Endothelial cell of umbilical vein (primary cell): ENCODE measurements around the gene ARPC5L. TPM values are rescaled to one million over a fixed set of nuclear protein-coding genes. Genes with fewer than 3 reads are reported as not detected.

Experiments used
- BruUV-seq: library from RNA; stranded (reverse); fragments of 400-500 nt; replicated peaks from 2 replicates; lab custom pipeline; 2021; lab: Mats Ljungman, UMichigan
- CTCF ChIA-PET: fragments of 300-600, 350-600 bp; sonication (Branson Sonifier 250); formaldehyde crosslinking; loops from one replicate; lab custom pipeline; 2021; ENCODE audit warnings: antibody characterized with exemption, inconsistent platforms; lab: Charles Lee
- POLR2A ChIA-PET: fragments of 300-600, 350-600 bp; sonication (Branson Sonifier 250); formaldehyde crosslinking; loops from one replicate; lab custom pipeline; 2021; ENCODE audit warnings: antibody characterized with exemption, inconsistent platforms; lab: Charles Lee
- DNase-seq: peaks from one replicate; pipeline ENCODE4 v3.0.0-alpha.2; 2011; ENCODE audit warnings: low read depth, low spot score
- FAIRE-seq: peaks from 2 replicates; lab custom pipeline; 2011; peaks lifted over from hg19 to GRCh38; lab: Jason Lieb, UNC
- H2AFZ ChIP-seq: 2 replicates; pipeline ENCODE4 v1.6.0; 2012; ENCODE audit warnings: low read depth, low read length, control low read depth, inconsistent platforms
- H3K27ac ChIP-seq: 2 replicates; pipeline ENCODE4 v1.5.1; 2011; ENCODE audit warnings: low read depth, mild to moderate bottlenecking, control low read depth, low read length, moderate library complexity; ENCODE audit not compliant: insufficient read depth
- H3K27me3 ChIP-seq, 2 experiments: 2 replicates each; pipeline versions ENCODE4 v1.6.0 to v1.6.1; 2011; ENCODE audit warnings: low read length in 2 of 2, mixed read lengths in 1 of 2; ENCODE audit not compliant: control insufficient read depth in 2 of 2, insufficient read depth in 2 of 2
- H3K36me3 ChIP-seq, 2 experiments: 2 replicates in 1 of 2; 3 replicates in 1 of 2; pipeline ENCODE4 v1.5.1; 2011; ENCODE audit warnings: low read length in 2 of 2, mild to moderate bottlenecking in 1 of 2, moderate library complexity in 1 of 2; ENCODE audit not compliant: control insufficient read depth in 2 of 2, insufficient read depth in 2 of 2; ENCODE audit errors: extremely low read depth in 1 of 2
- H3K4me1 ChIP-seq: 3 replicates; pipeline ENCODE4 v1.5.1; 2011; ENCODE audit warnings: mild to moderate bottlenecking, low read length; ENCODE audit not compliant: control insufficient read depth, insufficient read depth; ENCODE audit errors: extremely low read depth
- H3K4me2 ChIP-seq: 2 replicates; pipeline ENCODE4 v1.6.1; 2011; ENCODE audit warnings: low read length, control low read depth, mixed read lengths; ENCODE audit not compliant: insufficient read depth
- H3K4me3 ChIP-seq, 3 experiments: fragments of 200-600 bp in 1 of 3; sonication (generic), shearing (Covaris generic) in 1 of 3; replicated peaks in 1 of 3; 2 replicates each; pipeline ENCODE4 v1.5.1; 2011 to 2016; ENCODE audit warnings: control low read depth in 3 of 3, low read length in 3 of 3, mild to moderate bottlenecking in 2 of 3, inconsistent platforms in 1 of 3, low read depth in 1 of 3, moderate library complexity in 1 of 3; ENCODE audit not compliant: insufficient read depth in 1 of 3
- H3K79me2 ChIP-seq: 2 replicates; pipeline ENCODE4 v1.6.0; 2012; ENCODE audit warnings: low read length, inconsistent platforms; ENCODE audit not compliant: control insufficient read depth, insufficient read depth
- H3K9ac ChIP-seq: replicated peaks from 2 replicates; pipeline ENCODE3; 2011; ENCODE audit warnings: low read length, control low read depth; ENCODE audit not compliant: insufficient read depth; ENCODE audit errors: extremely low read depth
- H3K9me1 ChIP-seq: replicated peaks from 3 replicates; pipeline ENCODE4 v1.6.0; 2011; ENCODE audit warnings: mild to moderate bottlenecking, low read length; ENCODE audit not compliant: control insufficient read depth, insufficient read depth; ENCODE audit errors: extremely low read depth
- H3K9me3 ChIP-seq: replicated peaks from 2 replicates; pipeline ENCODE4 v1.5.1; 2012; ENCODE audit warnings: low read length, inconsistent platforms; ENCODE audit not compliant: control insufficient read depth, insufficient read depth
- H4K20me1 ChIP-seq: replicated peaks from 2 replicates; pipeline ENCODE3; 2011; ENCODE audit warnings: mild to moderate bottlenecking, low read length; ENCODE audit not compliant: control insufficient read depth, insufficient read depth; ENCODE audit errors: extremely low read depth
- EZH2 ChIP-seq: IDR thresholded peaks from 2 replicates; pipeline ENCODE4 v1.6.1; 2012; ENCODE audit warnings: borderline replicate concordance, low read depth, mild to moderate bottlenecking, moderate library complexity, low read length, inconsistent platforms; ENCODE audit not compliant: severe bottlenecking
- FOS ChIP-seq: IDR thresholded peaks from 2 replicates; pipeline ENCODE4 v1.6.1; 2011; ENCODE audit warnings: mild to moderate bottlenecking, low read length, moderate library complexity, borderline replicate concordance; ENCODE audit not compliant: insufficient read depth
- GATA2 ChIP-seq: IDR thresholded peaks from 2 replicates; pipeline ENCODE4 v1.7.0; 2011; ENCODE audit warnings: low read depth, mild to moderate bottlenecking, moderate library complexity, mixed read lengths, low read length; ENCODE audit not compliant: insufficient read length, insufficient read depth
- JUN ChIP-seq: IDR thresholded peaks from 2 replicates; pipeline ENCODE4 v1.6.1; 2011; ENCODE audit warnings: borderline replicate concordance, low read depth; ENCODE audit not compliant: insufficient read length, insufficient read depth
- MYC ChIP-seq: IDR thresholded peaks from one replicate; pipeline ENCODE4 v1.6.1; 2011; ENCODE audit warnings: mild to moderate bottlenecking, low read depth, low read length
- POLR2A ChIP-seq: IDR thresholded peaks from 2 replicates; pipeline ENCODE4 v1.6.1; 2012; ENCODE audit warnings: low read depth, mild to moderate bottlenecking, control low read depth, low read length
- POLR2AphosphoS5 ChIP-seq: IDR thresholded peaks from 2 replicates; pipeline ENCODE4 v1.6.1; 2012; ENCODE audit warnings: low read depth, mild to moderate bottlenecking, control low read depth, low read length, moderate library complexity; ENCODE audit not compliant: insufficient read depth
- dilution Hi-C: fragments of 300-500 bp; cut with MboI; formaldehyde crosslinking; loops from one replicate; pipeline ENCODE4 v1.15.0; 2019; ENCODE audit warnings: low sequenced_read_pairs; ENCODE audit not compliant: extremely low pct_ligation_motif_present
- intact Hi-C: fragments of 100-400 bp; cut with micrococcal nuclease; formaldehyde crosslinking; loops from one replicate; pipeline ENCODE4 v1.10.0; 2022
- polyA plus RNA-seq, 4 experiments: library from polyadenylated mRNA; depleted of rRNA in 3 of 4; stranded (reverse) in 3 of 4; unstranded in 1 of 4; fragments of >200 nt; gene quantifications; 2 replicates each; pipeline versions ENCODE4 v1.2.1 to v1.2.3, GENCODE V29; 2011 to 2012; ENCODE audit warnings: missing spikeins in 1 of 4
- total RNA-seq: library from RNA; stranded (reverse); gene quantifications from 2 replicates; pipeline ENCODE4 v1.2.3, GENCODE V29; 2021
- TF ChIP-seq, protein P1 (sequence below): IDR thresholded peaks from 2 replicates; pipeline ENCODE4 v1.6.1; 2011; ENCODE audit not compliant: insufficient read depth, insufficient read length
- TF ChIP-seq, protein P2 (sequence below), 2 donors: IDR thresholded peaks; 1 replicate in 1 of 2; 2 replicates in 1 of 2; pipeline ENCODE4 v1.5.1; 2011; ENCODE audit warnings: low read length in 2 of 2, mild to moderate bottlenecking in 2 of 2, moderate library complexity in 2 of 2, control low read depth in 1 of 2, inconsistent platforms in 1 of 2, low read depth in 1 of 2; ENCODE audit not compliant: insufficient read depth in 1 of 2; ENCODE audit errors: extremely low read depth in 1 of 2

ARPC5L gene
- total and polyA plus RNA-seq, 2 donors (not counting 3 experiments of a cell fraction or from before 2014, with no cell fraction given) = 60.7 to 68.1 TPM

DNA sequence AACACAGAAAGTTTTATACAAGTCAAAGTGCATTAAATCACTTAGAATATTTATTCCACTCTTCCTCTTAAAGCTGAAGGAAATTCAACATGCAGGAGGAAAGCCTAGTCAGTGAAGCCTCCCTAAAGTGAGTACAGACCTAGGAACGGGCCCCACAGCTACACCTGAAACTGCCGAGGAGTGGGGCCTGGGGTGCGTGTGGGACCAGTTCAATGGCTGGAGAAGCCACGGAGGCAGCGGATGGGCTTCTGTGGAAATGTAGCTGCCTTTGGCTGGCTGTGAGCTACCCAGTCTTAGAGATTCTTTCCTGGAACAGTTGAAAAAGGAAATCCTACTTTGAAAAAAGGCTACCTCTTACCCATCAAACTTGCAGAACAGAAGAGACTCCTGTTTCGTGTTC is 16.6 kb downstream of the ARPC5L start:
- peaks cover 33 to 48% of the 10 kb centered on the region in 2 experiments for H3K36me3 ChIP-seq

More for the DNA sequence above, 16.6 kb downstream of the ARPC5L start:
- Histone ChIP-seq H3K79me2 (peaks cover 27% of the 10 kb centered on the region), H2AFZ (no peak overlapping the region), H3K9me3 (no peaks in the 10 kb centered on the region), H3K4me1 (no peaks in the 10 kb centered on the region), H3K4me3 (no peak overlapping the region), H3K9ac (no peak overlapping the region), H3K27ac (no peak overlapping the region), H4K20me1 (no peaks in the 10 kb centered on the region), H3K4me2 (no peak overlapping the region), H3K9me1 (no peaks in the 10 kb centered on the region), H3K27me3 (no peaks in the 10 kb centered on the region)
- dilution Hi-C loops (no loop called here), intact Hi-C loops (no loop called here)
- ChIA-PET CTCF (interaction anchor here (0.8 to 2.0 kb wide), 8 partner anchors 11 to 265 kb away, joined by 3 to 6 read pairs (median 4); partner anchors contain the start of genes ARPC5L, OLFML2A and SCAI), POLR2A (no interaction called here)
- FAIRE-seq (no peak), DNase-seq (no peak)
- TF ChIP-seq MYC (no peak), POLR2A (no peak), FOS (no peak), POLR2AphosphoS5 (no peak), EZH2 (no peak), GATA2 (no peak), JUN (no peak)
- TF ChIP-seq, protein P1, sequence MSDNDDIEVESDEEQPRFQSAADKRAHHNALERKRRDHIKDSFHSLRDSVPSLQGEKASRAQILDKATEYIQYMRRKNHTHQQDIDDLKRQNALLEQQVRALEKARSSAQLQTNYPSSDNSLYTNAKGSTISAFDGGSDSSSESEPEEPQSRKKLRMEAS = no peak
- TF ChIP-seq, protein P2, sequence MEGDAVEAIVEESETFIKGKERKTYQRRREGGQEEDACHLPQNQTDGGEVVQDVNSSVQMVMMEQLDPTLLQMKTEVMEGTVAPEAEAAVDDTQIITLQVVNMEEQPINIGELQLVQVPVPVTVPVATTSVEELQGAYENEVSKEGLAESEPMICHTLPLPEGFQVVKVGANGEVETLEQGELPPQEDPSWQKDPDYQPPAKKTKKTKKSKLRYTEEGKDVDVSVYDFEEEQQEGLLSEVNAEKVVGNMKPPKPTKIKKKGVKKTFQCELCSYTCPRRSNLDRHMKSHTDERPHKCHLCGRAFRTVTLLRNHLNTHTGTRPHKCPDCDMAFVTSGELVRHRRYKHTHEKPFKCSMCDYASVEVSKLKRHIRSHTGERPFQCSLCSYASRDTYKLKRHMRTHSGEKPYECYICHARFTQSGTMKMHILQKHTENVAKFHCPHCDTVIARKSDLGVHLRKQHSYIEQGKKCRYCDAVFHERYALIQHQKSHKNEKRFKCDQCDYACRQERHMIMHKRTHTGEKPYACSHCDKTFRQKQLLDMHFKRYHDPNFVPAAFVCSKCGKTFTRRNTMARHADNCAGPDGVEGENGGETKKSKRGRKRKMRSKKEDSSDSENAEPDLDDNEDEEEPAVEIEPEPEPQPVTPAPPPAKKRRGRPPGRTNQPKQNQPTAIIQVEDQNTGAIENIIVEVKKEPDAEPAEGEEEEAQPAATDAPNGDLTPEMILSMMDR (IDR thresholded peaks at IDR 0.05; ENCODE audit: extremely low read depth in 1 of 2, insufficient read depth in 1 of 2, low read depth in 1 of 2, low read length in 2 of 2) = no peak
- BruUV-seq = no TSS peak
